B cell (primary cell): ENCODE measurements around the gene CBFB. TPM values are rescaled to one million over a fixed set of nuclear protein-coding genes. Genes with fewer than 3 reads are reported as not detected.

Source experiments
- ATAC-seq: fragments of 200-7000 bp; cut with Tn5 transposase; one replicate; pipeline ENCODE4 v1.10.0; 2021; ENCODE audit warnings: low read depth, mild to moderate bottlenecking, moderate number of reproducible peaks, moderate library complexity
- CTCF ChIA-PET: fragments of 350-600 bp; sonication (Branson Sonifier 250); formaldehyde crosslinking; loops from one replicate; lab custom pipeline; 2021; ENCODE audit warnings: antibody characterized with exemption, inconsistent platforms; lab: Charles Lee
- POLR2A ChIA-PET: fragments of 350-600 bp; sonication (Branson Sonifier 250); formaldehyde crosslinking; loops from one replicate; lab custom pipeline; 2021; ENCODE audit warnings: antibody characterized with exemption; lab: Charles Lee
- DNase-seq: peaks from one replicate; pipeline ENCODE4 v3.0.0; 2013
- H2AFZ ChIP-seq: 2 replicates; pipeline ENCODE4 v1.6.1; 2012; ENCODE audit warnings: mild to moderate bottlenecking, low read depth, low read length; ENCODE audit not compliant: insufficient read depth, poor library complexity, severe bottlenecking
- H3K27ac ChIP-seq, 2 donors: 1 replicate in 1 of 2; 2 replicates in 1 of 2; pipeline ENCODE4 v1.5.1; 2012 to 2013; ENCODE audit warnings: low read length in 2 of 2, mild to moderate bottlenecking in 2 of 2, moderate library complexity in 1 of 2
- H3K27me3 ChIP-seq, 4 experiments: fragments of 200-600 bp in 1 of 4; sonication (generic) in 1 of 4; replicated peaks in 1 of 4; 1 replicate in 2 of 4; 2 replicates in 2 of 4; pipeline versions ENCODE4 v1.6.1 to v1.7.0; 2013 to 2016; ENCODE audit warnings: low read length in 3 of 4, mild to moderate bottlenecking in 2 of 4, mixed read lengths in 1 of 4, moderate library complexity in 1 of 4; ENCODE audit not compliant: insufficient read depth in 4 of 4, control insufficient read depth in 3 of 4; ENCODE audit errors: control extremely low read depth in 1 of 4
- H3K36me3 ChIP-seq, 2 experiments: replicated peaks in 1 of 2; 1 replicate in 1 of 2; 2 replicates in 1 of 2; pipeline versions ENCODE4 v1.6.1 to v1.7.1; 2013; ENCODE audit warnings: low read length in 1 of 2; ENCODE audit not compliant: insufficient read depth in 2 of 2, control insufficient read depth in 1 of 2; ENCODE audit errors: control extremely low read depth in 1 of 2, extremely low read depth in 1 of 2
- H3K4me1 ChIP-seq, 2 donors: fragments of 200-600 bp in 1 of 2; sonication (generic) in 1 of 2; 1 replicate in 1 of 2; 2 replicates in 1 of 2; pipeline versions ENCODE4 v1.5.1 to v1.6.1; 2013 to 2017; ENCODE audit warnings: low read length in 2 of 2; ENCODE audit not compliant: control insufficient read depth in 2 of 2, insufficient read depth in 2 of 2
- H3K4me2 ChIP-seq: replicated peaks from 2 replicates; pipeline ENCODE3; 2012; ENCODE audit warnings: mild to moderate bottlenecking, low read depth, low read length; ENCODE audit not compliant: poor library complexity, severe bottlenecking
- H3K4me3 ChIP-seq, 5 experiments: fragments of 200-600 bp in 1 of 5; sonication (generic) in 1 of 5; 1 replicate in 3 of 5; 2 replicates in 2 of 5; pipeline versions ENCODE4 v1.5.1 to v1.7.0; 2011 to 2016; ENCODE audit warnings: low read length in 4 of 5, mild to moderate bottlenecking in 4 of 5, low read depth in 2 of 5, control low read depth in 1 of 5, moderate library complexity in 1 of 5; ENCODE audit not compliant: insufficient read depth in 1 of 5; ENCODE audit errors: control extremely low read depth in 1 of 5, extremely low read depth in 1 of 5
- H3K79me2 ChIP-seq: fragments of 200-600 bp; sonication (generic); one replicate; pipeline ENCODE4 v1.6.0; 2016; ENCODE audit warnings: low read length; ENCODE audit not compliant: control insufficient read depth, insufficient read depth
- H3K9ac ChIP-seq: fragments of 200-600 bp; sonication (generic); 2 replicates; pipeline ENCODE4 v1.6.1; 2017; ENCODE audit warnings: mild to moderate bottlenecking, low read length, moderate library complexity
- H3K9me3 ChIP-seq, 3 donors: one replicate each; pipeline versions ENCODE4 v1.6.1 to v1.7.1; 2013; ENCODE audit warnings: low read length in 2 of 3; ENCODE audit not compliant: control insufficient read depth in 2 of 3, insufficient read depth in 1 of 3; ENCODE audit errors: control extremely low read depth in 1 of 3
- H4K20me1 ChIP-seq: 2 replicates; pipeline ENCODE4 v1.6.0; 2012; ENCODE audit warnings: mild to moderate bottlenecking, low read length; ENCODE audit not compliant: insufficient read depth, control insufficient read depth, poor library complexity, severe bottlenecking
- H3K27ac Mint-ChIP-seq: one replicate; pipeline ENCODE4 v1.8.0; 2021; ENCODE audit warnings: mixed read lengths
- H3K27me3 Mint-ChIP-seq: one replicate; pipeline ENCODE4 v1.8.0; 2021; ENCODE audit warnings: mixed read lengths
- H3K4me1 Mint-ChIP-seq: one replicate; pipeline ENCODE4 v1.8.0; 2021; ENCODE audit warnings: mixed read lengths
- H3K4me3 Mint-ChIP-seq: one replicate; pipeline ENCODE4 v1.8.0; 2021; ENCODE audit warnings: mixed read lengths
- H3K9me3 Mint-ChIP-seq: one replicate; pipeline ENCODE4 v1.8.0; 2022; ENCODE audit warnings: mixed read lengths; ENCODE audit not compliant: insufficient read depth
- CTCF ChIP-seq: fragments of 200-600 bp; IDR thresholded peaks from one replicate; pipeline ENCODE4 v1.8.0; 2022; ENCODE audit warnings: antibody characterized with exemption, mild to moderate bottlenecking
- EZH2 ChIP-seq: IDR thresholded peaks from 2 replicates; pipeline ENCODE4 v1.6.1; 2012; ENCODE audit warnings: borderline replicate concordance, low read depth, mild to moderate bottlenecking, moderate library complexity, low read length; ENCODE audit not compliant: insufficient read depth, poor library complexity, severe bottlenecking
- WGBS: methylation state at CpG from one replicate; pipeline ENCODE4 v1.1.5; 2013; ENCODE audit warnings: missing lambda C conversion rate; ENCODE audit not compliant: insufficient coverage; 5-methylcytosine and 5-hydroxymethylcytosine counted together
- intact Hi-C: fragments of 100-400 bp; cut with micrococcal nuclease; formaldehyde crosslinking; loops from one replicate; pipeline ENCODE4 v1.10.0; 2022
- polyA plus RNA-seq: library from polyadenylated mRNA; depleted of rRNA; stranded (reverse); fragments of >200 nt; gene quantifications from 2 replicates; pipeline ENCODE4 v1.2.3, GENCODE V29; 2012
- total RNA-seq, 2 donors: library from RNA; stranded (reverse); fragments of 120-200 nt in 1 of 2; gene quantifications; 1 replicate in 1 of 2; 2 replicates in 1 of 2; pipeline versions ENCODE4 v1.2.3 to v1.2.4, GENCODE V29; 2013 to 2022

CBFB gene
- total and polyA plus RNA-seq, 2 donors (not counting 1 experiment from before 2014, with no cell fraction given) = 19.5 to 89.0 TPM

- Histone ChIP-seq H3K4me1 (no peaks in the 10 kb centered on the region), H3K4me3 (no peak overlapping the region), H2AFZ (no peak overlapping the region), H3K36me3 (peaks cover 0 to 45% of the 10 kb centered on the region in 2 experiments), H3K9me3 (no peaks in the 10 kb centered on the region), H4K20me1 (no peaks in the 10 kb centered on the region), H3K27me3 (no peaks in the 10 kb centered on the region), H3K9ac (no peak overlapping the region), H3K79me2 (no peaks in the 10 kb centered on the region), H3K27ac (no peak overlapping the region), H3K4me2 (no peak overlapping the region)
- WGBS = 100% methylated on average over 2 of the region's 3 CpGs
- Mint-ChIP-seq H3K9me3 (no peaks in the 10 kb centered on the region), H3K27ac (no peak overlapping the region), H3K4me3 (no peak overlapping the region), H3K4me1 (no peaks in the 10 kb centered on the region), H3K27me3 (no peaks in the 10 kb centered on the region)
- intact Hi-C loops = no loop called here
- ATAC-seq (no peak), DNase-seq (no peak)
- TF ChIP-seq CTCF (no peak), EZH2 (no peak)
- CTCF ChIA-PET = interaction anchor here (0.9 to 1.7 kb wide), 3 partner anchors 9 to 151 kb away, joined by 3 to 4 read pairs (median 3); no protein-coding TSS in a partner anchor
- POLR2A ChIA-PET = no interaction called here
Measured at GRCh38 chr16:67129422-67129821, 100.5 kb downstream of the CBFB start.

DNA sequence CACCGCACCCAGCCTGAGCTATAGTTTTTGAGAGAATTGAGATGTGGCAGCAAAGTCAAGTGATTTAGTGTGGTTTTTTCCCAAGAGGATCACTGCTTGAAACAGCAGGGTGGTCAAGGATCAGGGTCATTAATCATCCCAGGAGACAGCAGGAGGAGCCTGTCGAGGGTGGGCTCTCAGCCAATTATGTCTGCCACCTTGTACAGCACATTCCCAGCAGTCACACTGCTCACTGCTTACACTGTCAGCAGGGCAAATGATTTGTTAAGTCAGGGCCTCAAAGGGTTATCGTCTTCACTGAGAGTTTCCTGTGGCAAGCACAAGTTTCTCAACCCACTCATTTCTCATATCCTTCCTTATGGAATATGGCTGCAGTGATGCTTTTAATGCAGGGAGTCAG lies 108.7 kb downstream of the CBFB start:
- no peaks in the 10 kb centered on the region for H4K20me1 ChIP-seq
- H3K27ac Mint-ChIP-seq = no peak overlapping the region
- H3K4me1 Mint-ChIP-seq = no peaks in the 10 kb centered on the region
- no peaks in the 10 kb centered on the region for H3K4me1 ChIP-seq
- no peak overlapping the region for H3K4me2 ChIP-seq
- H3K4me3 ChIP-seq = no peak overlapping the region
- DNase-seq = no peak
- H3K9me3 ChIP-seq = no peaks in the 10 kb centered on the region
- intact Hi-C loops = no loop called here
- H2AFZ ChIP-seq = no peak overlapping the region
- POLR2A ChIA-PET = no interaction called here
- TF ChIP-seq CTCF = no peak
- no peak for TF ChIP-seq EZH2
- CTCF ChIA-PET = interaction anchor here (0.8 to 1.3 kb wide), 4 partner anchors 9 to 36 kb away, joined by 3 to 6 read pairs (median 4); no protein-coding TSS in a partner anchor
- H3K79me2 ChIP-seq = no peaks in the 10 kb centered on the region
- no peak overlapping the region for H3K4me3 Mint-ChIP-seq
- H3K27ac ChIP-seq = no peak overlapping the region
- H3K9me3 Mint-ChIP-seq = no peaks in the 10 kb centered on the region
- no peak for ATAC-seq
- H3K36me3 ChIP-seq = peaks cover 2 to 67% of the 10 kb centered on the region in 2 experiments
- WGBS = 63% methylated on average over 3 of the region's 3 CpGs
- H3K27me3 Mint-ChIP-seq = no peaks in the 10 kb centered on the region
- H3K27me3 ChIP-seq = no peaks in the 10 kb centered on the region
- H3K9ac ChIP-seq = no peak overlapping the region
